Gastroesophageal sphincter (tissue), 4 donors: ENCODE measurements around the gene MACROH2A2. TPM values are rescaled to one million over a fixed set of nuclear protein-coding genes. Genes with fewer than 3 reads are reported as not detected.
"Not testable (repeated sequence)": the region's sequence is repeated elsewhere in the genome, so short reads cannot be mapped to it uniquely, and the experiment has no call there.

Source experiments
- ATAC-seq: fragments of 150-250 bp; one replicate; pipeline ENCODE4 v1.9.1; 2016; ENCODE audit warnings: mild to moderate bottlenecking, moderate library complexity
- H3K27ac ChIP-seq, 4 donors: fragments of 200-600 bp; sonication (generic) in 3 of 4; 1 replicate in 3 of 4; 2 replicates in 1 of 4; pipeline ENCODE4 v1.5.1; 2016 to 2019
- H3K27me3 ChIP-seq: fragments of 200-600 bp; sonication (generic); one replicate; pipeline ENCODE4 v1.5.1; 2019
- H3K36me3 ChIP-seq, 2 donors: fragments of 200-600 bp; sonication (generic); one replicate each; pipeline ENCODE4 v1.5.1; 2019; ENCODE audit warnings: control low read depth in 1 of 2
- H3K4me1 ChIP-seq, 3 donors: fragments of 200-600 bp; sonication (generic); 1 replicate in 2 of 3; 2 replicates in 1 of 3; pipeline ENCODE4 v1.5.1; 2016 to 2019; ENCODE audit warnings: control low read depth in 2 of 3
- H3K4me3 ChIP-seq, 2 donors: fragments of 200-600 bp; sonication (generic); one replicate each; pipeline ENCODE4 v1.5.1; 2019; ENCODE audit warnings: mild to moderate bottlenecking in 1 of 2, moderate library complexity in 1 of 2
- H3K9me3 ChIP-seq, 3 donors: fragments of 200-600 bp; sonication (generic); one replicate each; pipeline ENCODE4 v1.5.1; 2017 to 2019; ENCODE audit warnings: control low read depth in 2 of 3
- CTCF ChIP-seq, 4 experiments: fragments of 200-600 bp in 2 of 4; fragments of 450-650 bp in 2 of 4; sonication (generic) in 1 of 4; IDR thresholded peaks; one replicate each; pipeline ENCODE4 v1.5.1; 2017 to 2019; ENCODE audit warnings: antibody characterized with exemption in 4 of 4, mild to moderate bottlenecking in 2 of 4, moderate library complexity in 2 of 4
- EP300 ChIP-seq: sonication (generic); formaldehyde crosslinking; IDR thresholded peaks from one replicate; pipeline ENCODE4 v1.6.1; 2017; ENCODE audit warnings: antibody characterized with exemption, mild to moderate bottlenecking
- POLR2A ChIP-seq, 2 donors: fragments of 450-650 bp; IDR thresholded peaks; one replicate each; pipeline ENCODE4 v1.6.1; 2017; ENCODE audit warnings: antibody characterized with exemption in 2 of 2, mild to moderate bottlenecking in 2 of 2, moderate library complexity in 1 of 2
- POLR2AphosphoS5 ChIP-seq: sonication (generic); formaldehyde crosslinking; IDR thresholded peaks from one replicate; pipeline ENCODE4 v1.6.1; 2017; ENCODE audit warnings: antibody characterized with exemption
- WGBS, 2 donors: methylation state at CpG; one replicate each; pipeline ENCODE4 v1.1.5; 2018; ENCODE audit warnings: low coverage in 1 of 2; 5-methylcytosine and 5-hydroxymethylcytosine counted together
- total RNA-seq, 4 donors: library from RNA; depleted of rRNA; stranded (reverse); fragments of >200 nt; gene quantifications; one replicate each; pipeline ENCODE4 v1.1.0, GENCODE V29; 2016

The MACROH2A2 gene
- total RNA-seq, 4 donors from 2014 or later, result 8.2 to 22.9 (median 13.7) TPM

- no peak for ATAC-seq
- Histone ChIP-seq H3K36me3 (peaks cover 8 to 90% of the 10 kb centered on the region in 2 donors), H3K27ac (no peak overlapping the region), H3K4me1 (no peaks in the 10 kb centered on the region), H3K9me3 (no peaks in the 10 kb centered on the region), H3K27me3 (no peaks in the 10 kb centered on the region), H3K4me3 (no peak overlapping the region)
- TF ChIP-seq CTCF (IDR thresholded peaks at IDR 0.05) (no peak), POLR2A (IDR thresholded peaks at IDR 0.05) (no peak), EP300 (no peak), POLR2AphosphoS5 (no peak)
- WGBS, 2 donors, result 62 to 67% methylated on average over 3 of the region's 3 CpGs
These were observed 102.7 kb downstream of the MACROH2A2 start for GRCh38 chr10:70155255-70155838.

- H3K4me3 ChIP-seq, result no peak overlapping the region
- 43 to 68% methylated on average over 2 of the region's 2 CpGs for WGBS, 2 donors
- H3K36me3 ChIP-seq, result peaks cover 4 to 76% of the 10 kb centered on the region in 2 donors
- H3K27me3 ChIP-seq, result no peaks in the 10 kb centered on the region
- no peaks in the 10 kb centered on the region for H3K9me3 ChIP-seq
- TF ChIP-seq POLR2AphosphoS5, result no peak
- no peak for TF ChIP-seq POLR2A (IDR thresholded peaks at IDR 0.05)
- no peak for TF ChIP-seq CTCF (IDR thresholded peaks at IDR 0.05)
- no peak for TF ChIP-seq EP300
- peak; percentile 43 for ATAC-seq
- peaks cover 3 to 27% (median 3%) of the 10 kb centered on the region in 3 donors for H3K4me1 ChIP-seq
- H3K27ac ChIP-seq, result no peak overlapping the region
These were observed 105.5 kb downstream of the MACROH2A2 start for GRCh38 chr10:70158113-70158512.

- WGBS, 2 donors, result 74 to 95% methylated on average over 3 of the region's 3 CpGs
- not testable (repeated sequence) for H3K27me3 ChIP-seq, H3K27ac ChIP-seq, ATAC-seq, H3K4me3 ChIP-seq, H3K9me3 ChIP-seq
- Histone ChIP-seq H3K4me1 (peaks cover 5 to 40% (median 7%) of the 10 kb centered on the region in 3 donors), H3K36me3 (peaks cover 0 to 64% of the 10 kb centered on the region in 2 donors)
These were observed 106.7 kb downstream of the MACROH2A2 start for GRCh38 chr10:70159366-70159765.

GRCh38 chr10:70160798-70161197 lies 108.2 kb downstream of the MACROH2A2 start:
- H3K9me3 ChIP-seq, result no peaks in the 10 kb centered on the region
- H3K4me3 ChIP-seq, result no peak overlapping the region
- H3K27me3 ChIP-seq, result no peaks in the 10 kb centered on the region
- no peak overlapping the region for H3K27ac ChIP-seq
- H3K4me1 ChIP-seq, result peaks cover 5 to 51% (median 10%) of the 10 kb centered on the region in 3 donors
- no peak for TF ChIP-seq POLR2AphosphoS5
- no peak for TF ChIP-seq CTCF (IDR thresholded peaks at IDR 0.05)
- no peak for TF ChIP-seq POLR2A (IDR thresholded peaks at IDR 0.05)
- TF ChIP-seq EP300, result no peak
- ATAC-seq, result no peak
- H3K36me3 ChIP-seq, result peaks cover 0 to 56% of the 10 kb centered on the region in 2 donors
- 46 to 48% methylated on average over 1 of the region's 1 CpG for WGBS, 2 donors

Other genes with a start within 250 kb of the MACROH2A2 start
- gene AIFM2, start 80.0 kb downstream of the MACROH2A2 start, total RNA-seq, result 10 to 100 TPM; 11.8 to 23.3 (median 16.9) TPM
- 10 to 100 TPM in 3 of 4 donors, 1 to 10 TPM in 1; 6.9 to 13.4 (median 11.4) TPM for gene TYSND1, start 93.9 kb downstream of the MACROH2A2 start, total RNA-seq
- gene SAR1A, start 117.7 kb downstream of the MACROH2A2 start, total RNA-seq, result 100 to 1,000 TPM in 1 of 4 donors, 10 to 100 TPM in 3; 86.0 to 122 (median 92.6) TPM
- gene PPA1, start 180.6 kb downstream of the MACROH2A2 start, total RNA-seq, result 10 to 100 TPM; 45.0 to 91.4 (median 78.6) TPM
- gene NPFFR1, start 231.2 kb downstream of the MACROH2A2 start, total RNA-seq, result under 1 TPM in 3 of 4 donors, not detected in 1; under 0.01 to 0.04 (median under 0.01) TPM